GM12878 (cell line): ENCODE results near the gene ASPG. TPM values are rescaled to one million over a fixed set of nuclear protein-coding genes. Genes with fewer than 3 reads are reported as not detected.

ENCODE experiments used
- ATAC-seq: fragments of 200-7000 bp; cut with Tn5 transposase; 3 replicates; pipeline ENCODE4 v1.9.1; 2020; ENCODE audit warnings: mild to moderate bottlenecking, moderate library complexity
- BruUV-seq: library from RNA; stranded (reverse); fragments of 400-500 nt; replicated peaks from 2 replicates; lab custom pipeline; 2021; lab: Mats Ljungman, UMichigan
- CTCF ChIA-PET: fragments of 300-600 bp; sonication (Branson Sonifier 250); formaldehyde crosslinking; extraction: SDS; loops from one replicate; lab custom pipeline; 2021; ENCODE audit warnings: inconsistent platforms; lab: Yijun Ruan, JAX
- POLR2A ChIA-PET: fragments of 350-600 bp; formaldehyde crosslinking; extraction: SDS; loops from one replicate; lab custom pipeline; 2021; ENCODE audit warnings: inconsistent platforms; lab: Charles Lee
- RAD21 ChIA-PET: fragments of 300-600 bp; sonication (Branson Sonifier 250); formaldehyde crosslinking; loops from one replicate; lab custom pipeline; 2023; ENCODE audit warnings: antibody characterized with exemption; ENCODE audit not compliant: unreplicated experiment; lab: Charles Lee
- SMC1A ChIA-PET: fragments of 300-600 bp; sonication (Branson Sonifier 250); formaldehyde crosslinking; loops from one replicate; lab custom pipeline; 2023; ENCODE audit not compliant: unreplicated experiment, uncharacterized antibody; lab: Charles Lee
- DNase-seq: peaks from one replicate; pipeline ENCODE4 v3.0.0-alpha.2; 2011; ENCODE audit warnings: low read depth, low spot score
- FAIRE-seq: peaks from 3 replicates; lab custom pipeline; 2011; peaks lifted over from hg19 to GRCh38; lab: Jason Lieb, UNC
- H2AFZ ChIP-seq: 2 replicates; pipeline ENCODE4 v1.6.0; 2011; ENCODE audit warnings: low read depth, low read length, control low read depth; ENCODE audit not compliant: control insufficient read depth
- H3K27ac ChIP-seq: 2 replicates; pipeline ENCODE4 v1.5.1; 2011; ENCODE audit warnings: control low read depth; ENCODE audit not compliant: control insufficient read depth, insufficient read depth
- H3K27me3 ChIP-seq, 2 experiments: replicated peaks in 1 of 2; 2 replicates each; pipeline versions ENCODE4 v1.6.0 to v1.6.1; 2011; ENCODE audit warnings: low read length in 1 of 2; ENCODE audit not compliant: control insufficient read depth in 2 of 2, insufficient read depth in 2 of 2
- H3K36me3 ChIP-seq, 2 experiments: 2 replicates each; pipeline ENCODE4 v1.5.1; 2011; ENCODE audit warnings: low read length in 1 of 2; ENCODE audit not compliant: control insufficient read depth in 2 of 2, insufficient read depth in 2 of 2
- H3K4me1 ChIP-seq: 2 replicates; pipeline ENCODE4 v1.6.1; 2011; ENCODE audit warnings: mild to moderate bottlenecking, low read length, moderate library complexity, mixed read lengths; ENCODE audit not compliant: control insufficient read depth, insufficient read depth
- H3K4me2 ChIP-seq: 2 replicates; pipeline ENCODE4 v1.6.0; 2011; ENCODE audit warnings: control low read depth; ENCODE audit not compliant: control insufficient read depth, insufficient read depth
- H3K4me3 ChIP-seq: fragments of 200-600 bp; sonication (generic); 2 replicates; pipeline ENCODE4 v1.5.1; 2016
- H3K79me2 ChIP-seq: 2 replicates; pipeline ENCODE4 v1.6.0; 2011; ENCODE audit warnings: low read length; ENCODE audit not compliant: control insufficient read depth, insufficient read depth
- H3K9ac ChIP-seq: 2 replicates; pipeline ENCODE4 v1.8.0; 2011; ENCODE audit warnings: low read length, control low read depth, mixed read lengths; ENCODE audit not compliant: control insufficient read depth, insufficient read depth
- H3K9me3 ChIP-seq: replicated peaks from 3 replicates; pipeline ENCODE4 v1.5.1; 2011; ENCODE audit warnings: mild to moderate bottlenecking, low read length; ENCODE audit not compliant: control insufficient read depth, insufficient read depth
- H4K20me1 ChIP-seq: 2 replicates; pipeline ENCODE4 v1.6.0; 2011; ENCODE audit not compliant: control insufficient read depth, insufficient read depth
- ATF7 ChIP-seq: fragments of 450-650 bp; IDR thresholded peaks from 2 replicates; pipeline ENCODE4 v1.6.1; 2016; ENCODE audit warnings: low read depth, mild to moderate bottlenecking
- CBFB ChIP-seq: IDR thresholded peaks from 2 replicates; pipeline ENCODE4 v1.6.1; 2016; ENCODE audit warnings: antibody characterized with exemption, low read depth
- HDGF ChIP-seq: fragments of 450-650 bp; IDR thresholded peaks from 2 replicates; pipeline ENCODE4 v1.6.1; 2016; ENCODE audit warnings: antibody characterized with exemption
- LARP7 ChIP-seq: fragments of 450-650 bp; IDR thresholded peaks from 2 replicates; pipeline ENCODE4 v1.6.1; 2017; ENCODE audit warnings: mild to moderate bottlenecking
- NFIC ChIP-seq: IDR thresholded peaks from 2 replicates; pipeline ENCODE4 v1.6.1; 2012; ENCODE audit warnings: low read depth, mild to moderate bottlenecking, inconsistent platforms, low read length, moderate library complexity
- RFX5 ChIP-seq: IDR thresholded peaks from 2 replicates; pipeline ENCODE4 v1.6.1; 2011; ENCODE audit warnings: low read depth, low read length, improper control_type of control experiment
- SMAD5 ChIP-seq: IDR thresholded peaks from 2 replicates; pipeline ENCODE4 v1.6.1; 2016; ENCODE audit warnings: antibody characterized with exemption, low read depth
- SMC3 ChIP-seq: IDR thresholded peaks from 2 replicates; pipeline ENCODE4 v1.6.1; 2011; ENCODE audit warnings: low read length, improper control_type of control experiment, borderline replicate concordance
- SPI1 ChIP-seq: IDR thresholded peaks from 2 replicates; pipeline ENCODE4 v1.6.1; 2011; ENCODE audit warnings: low read depth, mild to moderate bottlenecking, low read length, moderate library complexity, borderline replicate concordance; ENCODE audit not compliant: insufficient read depth
- SRF ChIP-seq, 2 experiments: IDR thresholded peaks; 2 replicates each; pipeline ENCODE4 v1.6.1; 2011; ENCODE audit warnings: low read depth in 2 of 2, low read length in 2 of 2, mild to moderate bottlenecking in 1 of 2, moderate library complexity in 1 of 2
- ZNF217 ChIP-seq: fragments of 450-650 bp; IDR thresholded peaks from 2 replicates; pipeline ENCODE4 v1.6.1; 2017; ENCODE audit warnings: antibody characterized with exemption, mild to moderate bottlenecking
- WGBS: methylation state at CpG from one replicate; pipeline ENCODE4 v1.1.6; 2016; ENCODE audit warnings: low lambda C conversion rate; ENCODE audit not compliant: insufficient replicate concordance, insufficient coverage; ENCODE audit errors: missing lambda C conversion rate; 5-methylcytosine and 5-hydroxymethylcytosine counted together
- in situ Hi-C: fragments of 300-500 bp; cut with MboI; formaldehyde crosslinking; loops from 9 replicates; pipeline ENCODE4 v1.14.3; 2018; ENCODE audit warnings: mixed read lengths
- intact Hi-C: fragments of 100-400 bp; cut with micrococcal nuclease; formaldehyde crosslinking; loops from one replicate; pipeline ENCODE4 v1.14.2; 2022; ENCODE audit not compliant: unreplicated experiment
- polyA plus RNA-seq, 11 experiments: library from polyadenylated mRNA; depleted of rRNA in 4 of 11; unstranded in 6 of 11; stranded (reverse) in 5 of 11; fragments of >200 nt; fragmentation: Nextera tagmentation in 4 of 11; fragmentation: Illumina TruSeq in 1 of 11; extraction: Ambion mirVana in 4 of 11; extraction: Trizol in 1 of 11; gene quantifications; 1 replicate in 1 of 11; 2 replicates in 10 of 11; pipeline versions ENCODE4 v1.2.1 to v1.2.3, GENCODE V29; 2011 to 2016; ENCODE audit warnings: inconsistent platforms in 2 of 11, missing spikeins in 2 of 11, low read depth in 1 of 11
- total RNA-seq, 4 experiments: library from RNA; depleted of rRNA in 3 of 4; stranded (reverse); fragments of >200 nt in 3 of 4; fragmentation: Illumina TruSeq in 1 of 4; extraction: Trizol in 1 of 4; gene quantifications; 2 replicates each; pipeline versions ENCODE4 v1.2.1 to v1.2.3, GENCODE V29; 2013 to 2021
- TF ChIP-seq, protein P1 (sequence below): fragments of 450-650 bp; IDR thresholded peaks from 2 replicates; pipeline ENCODE4 v1.6.1; 2016; ENCODE audit warnings: mild to moderate bottlenecking, moderate library complexity, borderline replicate concordance
- TF ChIP-seq, protein P2 (sequence below): IDR thresholded peaks from 2 replicates; pipeline ENCODE4 v1.6.1; 2012; ENCODE audit warnings: low read depth, low read length, improper control_type of control experiment
- TF ChIP-seq, protein P3 (sequence below): fragments of 450-650 bp; IDR thresholded peaks from 2 replicates; pipeline ENCODE4 v1.6.1; 2017; ENCODE audit warnings: antibody characterized with exemption, mild to moderate bottlenecking, moderate library complexity
- TF ChIP-seq, protein P4 (sequence below), 3 experiments: IDR thresholded peaks in 2 of 3; conservative IDR thresholded peaks in 1 of 3; 2 replicates each; pipeline ENCODE4 v1.5.1; 2011; ENCODE audit warnings: low read depth in 3 of 3, low read length in 3 of 3, mild to moderate bottlenecking in 3 of 3, control low read depth in 2 of 3, moderate library complexity in 2 of 3, inconsistent platforms in 1 of 3, mixed read lengths in 1 of 3; ENCODE audit not compliant: control insufficient read depth in 2 of 3, insufficient read depth in 1 of 3; ENCODE audit errors: extremely low read depth in 1 of 3

Gene ASPG
- total and polyA plus RNA-seq, 10 of the 15 experiments (the other 5 are each of a cell fraction or from before 2014, with no cell fraction given) = not detected

DNA sequence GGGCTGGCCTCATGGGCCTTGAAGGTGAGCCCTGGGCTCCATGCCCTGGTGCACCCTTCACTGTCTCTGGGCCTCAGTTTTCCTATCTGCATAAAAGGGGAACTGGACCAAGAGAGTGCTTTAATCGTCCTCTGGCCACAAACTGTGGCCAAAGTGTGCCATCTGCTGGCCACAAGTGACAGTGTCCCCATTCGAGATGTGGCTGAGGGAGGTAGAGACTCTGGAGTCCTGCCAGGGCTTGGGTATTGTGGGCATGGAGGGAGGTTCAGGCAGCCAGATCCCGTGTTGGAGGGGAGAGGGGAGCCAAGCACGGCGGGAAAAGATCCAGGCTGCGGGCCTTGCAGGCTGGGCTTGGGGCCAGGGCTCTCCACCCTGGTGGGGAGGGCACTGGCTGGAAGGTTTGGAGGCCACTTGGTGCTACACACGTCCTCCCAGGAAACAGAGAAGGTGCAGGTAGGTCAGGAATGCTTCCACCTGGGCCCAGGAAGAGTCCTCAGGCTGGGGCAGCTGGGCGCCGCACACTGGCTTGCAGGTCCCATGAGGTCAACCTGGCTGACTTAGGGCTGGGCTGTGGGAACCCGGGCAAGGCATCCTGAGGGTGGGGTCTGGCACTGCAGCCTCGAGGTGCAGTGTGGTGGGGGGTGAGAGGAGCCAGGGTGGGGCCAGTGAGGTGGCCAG is 45.6 kb downstream of the ASPG start:
- whole genome bisulfite sequencing = 15% methylated on average over 11 of the region's 11 CpGs
- no peak overlapping the region for H3K27ac ChIP-seq
- peaks cover 3 to 9% of the 10 kb centered on the region in 2 experiments; a peak in 3 of 4 replicates for H3K27me3 ChIP-seq
- ChIA-PET SMC1A (interaction anchor here (1.0 kb wide), 1 partner anchor 53 kb away, joined by 3 read pairs; no protein-coding TSS in a partner anchor), RAD21 (no interaction called here), POLR2A (no interaction called here), CTCF (interaction anchor here (0.7 kb wide), 1 partner anchor 326 kb away, joined by 4 read pairs; no protein-coding TSS in a partner anchor)
- H3K4me2 ChIP-seq = no peak overlapping the region
- no peaks in the 10 kb centered on the region for H3K36me3 ChIP-seq
- H3K9ac ChIP-seq = no peak overlapping the region
- no peak overlapping the region for H2AFZ ChIP-seq
- no peak for DNase-seq
- ATAC-seq = peak; percentile 69
- no peaks in the 10 kb centered on the region for H4K20me1 ChIP-seq
- H3K4me1 ChIP-seq = no peaks in the 10 kb centered on the region
- no TSS peak for BruUV-seq
- intact Hi-C loops (loop anchor here (2.0 kb wide), 1 partner anchor 52 kb away; no protein-coding TSS in a partner anchor), in situ Hi-C loops (no loop called here)
- no peak overlapping the region for H3K4me3 ChIP-seq
- FAIRE-seq = no peak
- H3K79me2 ChIP-seq = no peaks in the 10 kb centered on the region
- no peaks in the 10 kb centered on the region; the same call in 1 of the 3 replicates for H3K9me3 ChIP-seq
- TF ChIP-seq, protein P1, sequence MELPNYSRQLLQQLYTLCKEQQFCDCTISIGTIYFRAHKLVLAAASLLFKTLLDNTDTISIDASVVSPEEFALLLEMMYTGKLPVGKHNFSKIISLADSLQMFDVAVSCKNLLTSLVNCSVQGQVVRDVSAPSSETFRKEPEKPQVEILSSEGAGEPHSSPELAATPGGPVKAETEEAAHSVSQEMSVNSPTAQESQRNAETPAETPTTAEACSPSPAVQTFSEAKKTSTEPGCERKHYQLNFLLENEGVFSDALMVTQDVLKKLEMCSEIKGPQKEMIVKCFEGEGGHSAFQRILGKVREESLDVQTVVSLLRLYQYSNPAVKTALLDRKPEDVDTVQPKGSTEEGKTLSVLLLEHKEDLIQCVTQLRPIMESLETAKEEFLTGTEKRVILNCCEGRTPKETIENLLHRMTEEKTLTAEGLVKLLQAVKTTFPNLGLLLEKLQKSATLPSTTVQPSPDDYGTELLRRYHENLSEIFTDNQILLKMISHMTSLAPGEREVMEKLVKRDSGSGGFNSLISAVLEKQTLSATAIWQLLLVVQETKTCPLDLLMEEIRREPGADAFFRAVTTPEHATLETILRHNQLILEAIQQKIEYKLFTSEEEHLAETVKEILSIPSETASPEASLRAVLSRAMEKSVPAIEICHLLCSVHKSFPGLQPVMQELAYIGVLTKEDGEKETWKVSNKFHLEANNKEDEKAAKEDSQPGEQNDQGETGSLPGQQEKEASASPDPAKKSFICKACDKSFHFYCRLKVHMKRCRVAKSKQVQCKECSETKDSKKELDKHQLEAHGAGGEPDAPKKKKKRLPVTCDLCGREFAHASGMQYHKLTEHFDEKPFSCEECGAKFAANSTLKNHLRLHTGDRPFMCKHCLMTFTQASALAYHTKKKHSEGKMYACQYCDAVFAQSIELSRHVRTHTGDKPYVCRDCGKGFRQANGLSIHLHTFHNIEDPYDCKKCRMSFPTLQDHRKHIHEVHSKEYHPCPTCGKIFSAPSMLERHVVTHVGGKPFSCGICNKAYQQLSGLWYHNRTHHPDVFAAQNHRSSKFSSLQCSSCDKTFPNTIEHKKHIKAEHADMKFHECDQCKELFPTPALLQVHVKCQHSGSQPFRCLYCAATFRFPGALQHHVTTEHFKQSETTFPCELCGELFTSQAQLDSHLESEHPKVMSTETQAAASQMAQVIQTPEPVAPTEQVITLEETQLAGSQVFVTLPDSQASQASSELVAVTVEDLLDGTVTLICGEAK = no peak
- TF ChIP-seq CBFB (no peak), SMC3 (peak; percentile 43; the same call in 1 of the 2 replicates), LARP7 (no peak), SRF (IDR thresholded peaks at IDR 0.05; ENCODE audit: low read depth in 2 of 2, low read length in 2 of 2) (no peak), HDGF (no peak), RFX5 (no peak), SMAD5 (no peak), SPI1 (peak; percentile 71; the same call in 1 of the 2 replicates), NFIC (no peak), ZNF217 (no peak), ATF7 (no peak)
- TF ChIP-seq, protein P2, sequence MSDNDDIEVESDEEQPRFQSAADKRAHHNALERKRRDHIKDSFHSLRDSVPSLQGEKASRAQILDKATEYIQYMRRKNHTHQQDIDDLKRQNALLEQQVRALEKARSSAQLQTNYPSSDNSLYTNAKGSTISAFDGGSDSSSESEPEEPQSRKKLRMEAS = no peak
- TF ChIP-seq, protein P3, sequence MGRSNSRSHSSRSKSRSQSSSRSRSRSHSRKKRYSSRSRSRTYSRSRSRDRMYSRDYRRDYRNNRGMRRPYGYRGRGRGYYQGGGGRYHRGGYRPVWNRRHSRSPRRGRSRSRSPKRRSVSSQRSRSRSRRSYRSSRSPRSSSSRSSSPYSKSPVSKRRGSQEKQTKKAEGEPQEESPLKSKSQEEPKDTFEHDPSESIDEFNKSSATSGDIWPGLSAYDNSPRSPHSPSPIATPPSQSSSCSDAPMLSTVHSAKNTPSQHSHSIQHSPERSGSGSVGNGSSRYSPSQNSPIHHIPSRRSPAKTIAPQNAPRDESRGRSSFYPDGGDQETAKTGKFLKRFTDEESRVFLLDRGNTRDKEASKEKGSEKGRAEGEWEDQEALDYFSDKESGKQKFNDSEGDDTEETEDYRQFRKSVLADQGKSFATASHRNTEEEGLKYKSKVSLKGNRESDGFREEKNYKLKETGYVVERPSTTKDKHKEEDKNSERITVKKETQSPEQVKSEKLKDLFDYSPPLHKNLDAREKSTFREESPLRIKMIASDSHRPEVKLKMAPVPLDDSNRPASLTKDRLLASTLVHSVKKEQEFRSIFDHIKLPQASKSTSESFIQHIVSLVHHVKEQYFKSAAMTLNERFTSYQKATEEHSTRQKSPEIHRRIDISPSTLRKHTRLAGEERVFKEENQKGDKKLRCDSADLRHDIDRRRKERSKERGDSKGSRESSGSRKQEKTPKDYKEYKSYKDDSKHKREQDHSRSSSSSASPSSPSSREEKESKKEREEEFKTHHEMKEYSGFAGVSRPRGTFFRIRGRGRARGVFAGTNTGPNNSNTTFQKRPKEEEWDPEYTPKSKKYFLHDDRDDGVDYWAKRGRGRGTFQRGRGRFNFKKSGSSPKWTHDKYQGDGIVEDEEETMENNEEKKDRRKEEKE = no peak
- TF ChIP-seq, protein P4, sequence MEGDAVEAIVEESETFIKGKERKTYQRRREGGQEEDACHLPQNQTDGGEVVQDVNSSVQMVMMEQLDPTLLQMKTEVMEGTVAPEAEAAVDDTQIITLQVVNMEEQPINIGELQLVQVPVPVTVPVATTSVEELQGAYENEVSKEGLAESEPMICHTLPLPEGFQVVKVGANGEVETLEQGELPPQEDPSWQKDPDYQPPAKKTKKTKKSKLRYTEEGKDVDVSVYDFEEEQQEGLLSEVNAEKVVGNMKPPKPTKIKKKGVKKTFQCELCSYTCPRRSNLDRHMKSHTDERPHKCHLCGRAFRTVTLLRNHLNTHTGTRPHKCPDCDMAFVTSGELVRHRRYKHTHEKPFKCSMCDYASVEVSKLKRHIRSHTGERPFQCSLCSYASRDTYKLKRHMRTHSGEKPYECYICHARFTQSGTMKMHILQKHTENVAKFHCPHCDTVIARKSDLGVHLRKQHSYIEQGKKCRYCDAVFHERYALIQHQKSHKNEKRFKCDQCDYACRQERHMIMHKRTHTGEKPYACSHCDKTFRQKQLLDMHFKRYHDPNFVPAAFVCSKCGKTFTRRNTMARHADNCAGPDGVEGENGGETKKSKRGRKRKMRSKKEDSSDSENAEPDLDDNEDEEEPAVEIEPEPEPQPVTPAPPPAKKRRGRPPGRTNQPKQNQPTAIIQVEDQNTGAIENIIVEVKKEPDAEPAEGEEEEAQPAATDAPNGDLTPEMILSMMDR (IDR thresholded peaks at IDR 0.05 in 2 of 3, conservative IDR thresholded peaks at IDR 0.05 in 1 of 3; ENCODE audit: control insufficient read depth in 2 of 3, extremely low read depth in 1 of 3, insufficient read depth in 1 of 3, low read depth in 3 of 3, low read length in 3 of 3) = peak; percentile 43 to 55 (median 51); a peak in 5 of 6 replicates
